DMS114 treated with DMSO at 0.1 percent for 48 hours (cell line): Measurements from ENCODE around the gene FAM50B.

Experiments
- DNase-seq: peaks from one replicate; lab custom pipeline; 2025; ENCODE audit not compliant: unreplicated experiment; lab: John Stamatoyannopoulos, UW

FAM50B gene

GRCh38 chr6:3871515-3871914, 22.3 kb downstream of the FAM50B start:
- no peak for DNase-seq

- no peak for DNase-seq
Measured at GRCh38 chr6:3871939-3872338, 22.8 kb downstream of the FAM50B start.

- no peak for DNase-seq
Measured at GRCh38 chr6:3872370-3872854, 23.2 kb downstream of the FAM50B start.

GRCh38 chr6:3873051-3873450, 23.9 kb downstream of the FAM50B start:
- DNase-seq, result no peak

- DNase-seq, result no peak
Measured at GRCh38 chr6:3874069-3874468, 24.9 kb downstream of the FAM50B start.

- no peak for DNase-seq
Measured at GRCh38 chr6:3875486-3875885, 26.3 kb downstream of the FAM50B start.

GRCh38 chr6:3876101-3876500, 26.9 kb downstream of the FAM50B start:
- DNase-seq, result no peak

GRCh38 chr6:3876866-3877265, 27.7 kb downstream of the FAM50B start:
- no peak for DNase-seq

GRCh38 chr6:3878048-3878666, 29.0 kb downstream of the FAM50B start:
- no peak for DNase-seq

- no peak for DNase-seq
Measured at GRCh38 chr6:3879194-3879952, 30.2 kb downstream of the FAM50B start.

GRCh38 chr6:3881711-3882421, 32.7 kb downstream of the FAM50B start:
- DNase-seq, result no peak

- no peak for DNase-seq
Measured at GRCh38 chr6:3882431-3882830, 33.3 kb downstream of the FAM50B start.

- no peak for DNase-seq
Measured at GRCh38 chr6:3882866-3883265, 33.7 kb downstream of the FAM50B start.

GRCh38 chr6:3884007-3884745, 35.0 kb downstream of the FAM50B start:
- DNase-seq, result no peak

- DNase-seq, result no peak
Measured at GRCh38 chr6:3885262-3886036, 36.3 kb downstream of the FAM50B start.

- DNase-seq, result no peak
Measured at GRCh38 chr6:3887150-3887700, 38.1 kb downstream of the FAM50B start.

GRCh38 chr6:3888153-3888957, 39.2 kb downstream of the FAM50B start:
- no peak for DNase-seq

- DNase-seq, result no peak
Measured at GRCh38 chr6:3890047-3890446, 40.9 kb downstream of the FAM50B start.

GRCh38 chr6:3891883-3892282, 42.7 kb downstream of the FAM50B start:
- no peak for DNase-seq
